Choroid plexus epithelial cell (primary cell): ENCODE measurements around the gene PAM.
"Not testable (repeated sequence)": the region's sequence is repeated elsewhere in the genome, so short reads cannot be mapped to it uniquely, and the experiment has no call there.

Experiments used
- DNase-seq: peaks from one replicate; pipeline ENCODE4 v3.0.0-alpha.2; 2010; ENCODE audit warnings: low read depth
- H3K4me3 ChIP-seq: 2 replicates; pipeline ENCODE4 v1.5.1; 2011; ENCODE audit warnings: low read depth, mild to moderate bottlenecking, control low read depth, low read length, moderate library complexity
- CTCF ChIP-seq: conservative IDR thresholded peaks from 2 replicates; pipeline ENCODE4 v1.5.1; 2011; ENCODE audit warnings: low read depth, mild to moderate bottlenecking, control low read depth, inconsistent platforms, low read length, moderate library complexity

The PAM gene

GRCh38 chr5:103036601-103037000 lies 281.5 kb downstream of the PAM start:
- H3K4me3 ChIP-seq, result no peak overlapping the region
- DNase-seq, result peak; percentile 33
- TF ChIP-seq CTCF, result no peak

GRCh38 chr5:103037673-103038455 lies 282.8 kb downstream of the PAM start:
- peak; percentile 32 for TF ChIP-seq CTCF
- DNase-seq, result peak; percentile 46
- H3K4me3 ChIP-seq, result no peak overlapping the region

DNA sequence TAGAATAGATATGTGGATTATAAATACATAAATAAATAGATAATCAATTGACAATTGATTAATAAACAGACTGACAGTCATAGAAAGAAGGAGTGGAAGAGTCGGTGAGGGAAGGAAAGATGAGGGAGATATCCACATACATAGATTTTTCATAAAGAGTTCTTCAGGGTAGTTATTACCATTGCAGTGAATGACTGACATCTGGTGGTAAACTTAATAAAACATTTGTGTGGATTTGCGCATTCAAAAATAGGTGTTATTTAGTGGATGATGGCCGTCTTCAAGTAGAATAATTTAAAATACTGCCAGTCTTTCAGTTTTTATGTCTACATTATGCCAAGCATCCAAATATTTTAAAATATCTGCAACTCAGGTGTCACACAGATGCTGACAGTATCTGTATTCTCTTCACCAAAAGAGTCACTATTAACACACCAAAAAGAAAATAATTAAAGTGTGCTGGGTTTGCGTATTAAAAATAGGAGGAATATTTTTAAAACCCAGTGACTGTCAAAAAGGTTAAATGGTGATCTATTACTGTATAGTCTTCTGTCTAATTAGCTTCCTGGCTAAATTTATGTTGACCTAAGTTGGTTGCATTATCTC lies 286.1 kb downstream of the PAM start:
- TF ChIP-seq CTCF, result peak; percentile 54
- DNase-seq, result peak; percentile 81

GRCh38 chr5:103046706-103047105 lies 291.6 kb downstream of the PAM start:
- not testable (repeated sequence) for DNase-seq, H3K4me3 ChIP-seq

More for the DNA sequence above, 286.1 kb downstream of the PAM start:
- no peak overlapping the region for H3K4me3 ChIP-seq

- no peak for TF ChIP-seq CTCF
- peak; percentile 49 for DNase-seq
Measured at GRCh38 chr5:103057208-103058130, 302.4 kb downstream of the PAM start.

GRCh38 chr5:103059525-103059924 lies 304.4 kb downstream of the PAM start:
- H3K4me3 ChIP-seq, result no peak overlapping the region
- no peak for DNase-seq
- TF ChIP-seq CTCF, result no peak

More at GRCh38 chr5:103057208-103058130, 302.4 kb downstream of the PAM start:
- H3K4me3 ChIP-seq, result no peak overlapping the region

DNA sequence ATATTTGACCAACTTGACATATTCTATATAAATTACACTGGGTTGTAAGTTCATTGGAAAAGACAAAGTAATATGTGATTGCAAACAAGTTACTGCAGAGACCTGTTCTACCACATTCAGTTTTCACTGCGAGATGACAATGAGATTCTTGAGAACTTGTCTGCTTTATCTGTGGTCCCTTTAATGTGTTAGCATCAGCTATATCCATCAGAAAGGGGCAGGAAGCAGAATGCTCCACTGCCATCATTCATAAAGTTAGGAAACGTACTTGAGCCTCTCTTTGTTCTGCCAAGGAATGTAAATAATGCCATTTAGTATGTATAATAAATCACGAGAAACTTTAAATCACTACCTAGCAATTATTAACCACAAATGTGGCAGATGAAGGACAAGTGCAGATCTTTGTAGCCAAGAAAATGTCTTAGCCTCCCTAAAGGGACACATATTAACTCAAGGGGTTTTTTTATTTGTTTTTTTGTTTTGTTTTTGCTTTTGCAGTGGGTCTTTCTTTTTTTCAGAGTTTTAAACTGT lies 305.4 kb downstream of the PAM start:
- no peak overlapping the region for H3K4me3 ChIP-seq
- DNase-seq, result no peak
- TF ChIP-seq CTCF, result no peak
